PC-3 (cell line): Measurements from ENCODE around the gene BZW1. TPM values are rescaled to one million over a fixed set of nuclear protein-coding genes. Genes with fewer than 3 reads are reported as not detected.
A peak's percentile ranks its signal among the peaks of the same experiment; 100 is the strongest.

Experiments
- ATAC-seq: fragments of 200-7000 bp; cut with Tn5 transposase; 2 replicates; pipeline ENCODE4 v1.9.1; 2020; ENCODE audit warnings: mild to moderate bottlenecking, moderate library complexity
- BruUV-seq: library from RNA; stranded (reverse); fragments of 400-500 nt; replicated peaks from 2 replicates; lab custom pipeline; 2021; lab: Mats Ljungman, UMichigan
- CTCF ChIA-PET: fragments of 300-600 bp; sonication (Branson Sonifier 250); formaldehyde crosslinking; loops from one replicate; lab custom pipeline; 2022; ENCODE audit warnings: antibody characterized with exemption; lab: Charles Lee
- POLR2A ChIA-PET: fragments of 300-600 bp; sonication (Branson Sonifier 250); formaldehyde crosslinking; loops from one replicate; lab custom pipeline; 2022; ENCODE audit warnings: antibody characterized with exemption; ENCODE audit not compliant: unreplicated experiment; lab: Charles Lee
- DNase-seq: peaks from one replicate; pipeline ENCODE4 v3.0.0-alpha.2; 2015
- H2AFZ ChIP-seq: fragments of 300-600 bp; sonication (generic); 2 replicates; pipeline ENCODE4 v1.6.0; 2016; ENCODE audit warnings: antibody characterized with exemption, low read length
- H3F3A ChIP-seq: fragments of 300-600 bp; sonication (generic); one replicate; pipeline ENCODE4 v1.6.0; 2017; ENCODE audit warnings: antibody characterized with exemption, low read length, control low read depth, mild to moderate bottlenecking; ENCODE audit not compliant: unreplicated experiment
- H3K27ac ChIP-seq: fragments of 300-600 bp; sonication (generic); 2 replicates; pipeline ENCODE4 v1.5.1; 2016; ENCODE audit warnings: mild to moderate bottlenecking, low read length
- H3K27me3 ChIP-seq: fragments of 300-600 bp; sonication (generic); 2 replicates; pipeline ENCODE4 v1.6.1; 2016; ENCODE audit warnings: low read length, mixed read lengths
- H3K36me3 ChIP-seq: fragments of 300-600 bp; sonication (generic); 2 replicates; pipeline ENCODE4 v1.6.1; 2016; ENCODE audit warnings: low read depth, mixed run types, low read length, mixed read lengths
- H3K4me1 ChIP-seq: fragments of 300-600 bp; sonication (generic); 2 replicates; pipeline ENCODE4 v1.5.1; 2016; ENCODE audit warnings: low read length; ENCODE audit not compliant: insufficient read depth
- H3K4me2 ChIP-seq: fragments of 300-600 bp; sonication (generic); 2 replicates; pipeline ENCODE4 v1.6.0; 2016; ENCODE audit warnings: low read length
- H3K4me3 ChIP-seq: fragments of 300-600 bp; sonication (generic); 2 replicates; pipeline ENCODE4 v1.5.1; 2016; ENCODE audit warnings: mild to moderate bottlenecking, low read length, mixed read lengths
- H3K79me2 ChIP-seq: fragments of 300-600 bp; sonication (generic); 2 replicates; pipeline ENCODE4 v1.6.1; 2017; ENCODE audit warnings: low read length, mixed read lengths
- H3K9ac ChIP-seq: fragments of 300-600 bp; sonication (generic); 2 replicates; pipeline ENCODE4 v1.6.0; 2016; ENCODE audit warnings: mild to moderate bottlenecking, low read length
- H3K9me2 ChIP-seq: fragments of 300-600 bp; sonication (generic); replicated peaks from 2 replicates; pipeline ENCODE4 v1.6.1; 2016; ENCODE audit warnings: mixed run types, low read length, mixed read lengths
- H3K9me3 ChIP-seq: fragments of 300-600 bp; sonication (generic); 2 replicates; pipeline ENCODE4 v1.6.1; 2016; ENCODE audit warnings: low read length, mixed read lengths
- H4K20me1 ChIP-seq: fragments of 300-600 bp; sonication (generic); 2 replicates; pipeline ENCODE4 v1.6.1; 2016; ENCODE audit warnings: low read length, mixed read lengths
- CTCF ChIP-seq: fragments of 300-600 bp; sonication (generic); conservative IDR thresholded peaks from 2 replicates; pipeline ENCODE4 v1.5.1; 2017; ENCODE audit warnings: antibody characterized with exemption, low read depth, mild to moderate bottlenecking, low read length
- EZH2 ChIP-seq: fragments of 300-600 bp; sonication (generic); IDR thresholded peaks from one replicate; pipeline ENCODE4 v1.6.1; 2017; ENCODE audit warnings: antibody characterized with exemption, mild to moderate bottlenecking, low read length; ENCODE audit not compliant: unreplicated experiment
- EZH2phosphoT487 ChIP-seq: fragments of 300-600 bp; sonication (generic); IDR thresholded peaks from 2 replicates; pipeline ENCODE4 v1.6.1; 2018; ENCODE audit warnings: mild to moderate bottlenecking, antibody characterized with exemption, low read length, borderline replicate concordance
- intact Hi-C: fragments of 100-400 bp; cut with micrococcal nuclease; formaldehyde crosslinking; loops from 2 replicates; pipeline ENCODE4 v1.9.0; 2023
- total RNA-seq: library from RNA; depleted of rRNA; stranded (reverse); fragments of >200 nt; gene quantifications from 2 replicates; pipeline ENCODE4 v1.2.3, GENCODE V29; 2014

The BZW1 gene
- total RNA-seq, 1 experiment from 2014 or later = 626 TPM

- intact Hi-C loops = no loop called here
These were observed 44.4 kb upstream of the BZW1 start for GRCh38 chr2:200767111-200767885.

GRCh38 chr2:200770847-200771246, 40.9 kb upstream of the BZW1 start:
- H3K79me2 ChIP-seq = no peaks in the 10 kb centered on the region
- POLR2A ChIA-PET = interaction anchor here (0.6 kb wide), 1 partner anchor 14 kb away, joined by 4 read pairs; no protein-coding TSS in a partner anchor

More at GRCh38 chr2:200767111-200767885, 44.4 kb upstream of the BZW1 start:
- peaks cover 6% of the 10 kb centered on the region for H3K79me2 ChIP-seq
- no peaks in the 10 kb centered on the region for H3K9me2 ChIP-seq
- H3F3A ChIP-seq = peaks cover 10% of the 10 kb centered on the region
- ChIA-PET POLR2A (interaction anchor here (0.7 kb wide), 1 partner anchor 19 kb away, joined by 3 read pairs; no protein-coding TSS in a partner anchor), CTCF (no interaction called here)
- H4K20me1 ChIP-seq = no peaks in the 10 kb centered on the region
- ATAC-seq (no peak), DNase-seq (peak; percentile 56)
- H3K9ac ChIP-seq = peak overlapping the region; percentile 92
- H3K27ac ChIP-seq = peak overlapping the region; percentile 98
- no peaks in the 10 kb centered on the region for H3K27me3 ChIP-seq
- H3K4me3 ChIP-seq = no peak overlapping the region
- H3K4me1 ChIP-seq = peaks cover 53% of the 10 kb centered on the region
- H2AFZ ChIP-seq = 0 out of 2 replicates have a peak overlapping the region, but pooled peaks have one; percentile 2
- no peaks in the 10 kb centered on the region for H3K9me3 ChIP-seq
- no TSS peak for BruUV-seq
- no peak for TF ChIP-seq EZH2phosphoT487
- no peak for TF ChIP-seq CTCF
- no peak for TF ChIP-seq EZH2
- H3K36me3 ChIP-seq = no peaks in the 10 kb centered on the region
- H3K4me2 ChIP-seq = peak overlapping the region; percentile 76

More at GRCh38 chr2:200770847-200771246, 40.9 kb upstream of the BZW1 start:
- no peak for ATAC-seq
- intact Hi-C loops = no loop called here
- no peak overlapping the region for H3K4me3 ChIP-seq
- H3K4me2 ChIP-seq = no peak overlapping the region
- no peaks in the 10 kb centered on the region for H3K27me3 ChIP-seq
- no TSS peak for BruUV-seq
- no peak overlapping the region for H2AFZ ChIP-seq
- CTCF ChIA-PET = no interaction called here
- no peaks in the 10 kb centered on the region for H3K36me3 ChIP-seq
- TF ChIP-seq EZH2 (no peak), EZH2phosphoT487 (no peak), CTCF (no peak)
- no peaks in the 10 kb centered on the region for H3K9me2 ChIP-seq
- peaks cover 24% of the 10 kb centered on the region for H3K4me1 ChIP-seq
- no peaks in the 10 kb centered on the region for H4K20me1 ChIP-seq
- H3K9me3 ChIP-seq = no peaks in the 10 kb centered on the region
- H3K27ac ChIP-seq = no peak overlapping the region
- H3F3A ChIP-seq = no peaks in the 10 kb centered on the region
- no peak for DNase-seq
- no peak overlapping the region for H3K9ac ChIP-seq
